ENCODE data around the gene THSD4. TPM values are rescaled to one million over a fixed set of nuclear protein-coding genes. Genes with fewer than 3 reads are reported as not detected.
A peak's percentile ranks its signal among the peaks of the same experiment; 100 is the strongest.

The THSD4 gene
- total RNA-seq, 1 donor from 2014 or later = 13.1 TPM

- DNase-seq (ENCODE audit: low read depth in 2 of 2) = no peak
Observed at GRCh38 chr15:71612397-71612722, 497.1 kb downstream of the THSD4 start.

GRCh38 chr15:71612869-71613268, 497.6 kb downstream of the THSD4 start:
- no peak for DNase-seq (ENCODE audit: low read depth in 2 of 2)

- DNase-seq (ENCODE audit: low read depth in 2 of 2) = no peak
Observed at GRCh38 chr15:71623111-71623510, 507.8 kb downstream of the THSD4 start.

- DNase-seq (ENCODE audit: low read depth in 2 of 2) = no peak
Observed at GRCh38 chr15:71626596-71627088, 511.4 kb downstream of the THSD4 start.

- no peak for DNase-seq (ENCODE audit: low read depth in 2 of 2)
Observed at GRCh38 chr15:71627188-71627587, 511.9 kb downstream of the THSD4 start.

- DNase-seq (ENCODE audit: low read depth in 2 of 2) = no peak
Observed at GRCh38 chr15:71627604-71628003, 512.3 kb downstream of the THSD4 start.

GRCh38 chr15:71628988-71629770, 513.9 kb downstream of the THSD4 start:
- DNase-seq (ENCODE audit: low read depth in 2 of 2) = no peak

GRCh38 chr15:71629781-71630474, 514.7 kb downstream of the THSD4 start:
- DNase-seq (ENCODE audit: low read depth in 2 of 2) = no peak

GRCh38 chr15:71630475-71630809, 515.2 kb downstream of the THSD4 start:
- no peak for DNase-seq (ENCODE audit: low read depth in 2 of 2)

- DNase-seq (ENCODE audit: low read depth in 2 of 2) = no peak
Observed at GRCh38 chr15:71632576-71633195, 517.4 kb downstream of the THSD4 start.

- peak; percentile 76 to 85 for DNase-seq (ENCODE audit: low read depth in 2 of 2)
Observed at GRCh38 chr15:71634820-71635560, 519.7 kb downstream of the THSD4 start.

GRCh38 chr15:71635735-71636134, 520.5 kb downstream of the THSD4 start:
- DNase-seq (ENCODE audit: low read depth in 2 of 2) = no peak

- no peak for DNase-seq (ENCODE audit: low read depth in 2 of 2)
Observed at GRCh38 chr15:71638876-71639275, 523.6 kb downstream of the THSD4 start.

GRCh38 chr15:71639471-71639870, 524.2 kb downstream of the THSD4 start:
- no peak for DNase-seq (ENCODE audit: low read depth in 2 of 2)

- no peak for DNase-seq (ENCODE audit: low read depth in 2 of 2)
Observed at GRCh38 chr15:71643918-71644317, 528.6 kb downstream of the THSD4 start.

- DNase-seq (ENCODE audit: low read depth in 2 of 2) = no peak
Observed at GRCh38 chr15:71646767-71647486, 531.7 kb downstream of the THSD4 start.

- no peak for DNase-seq (ENCODE audit: low read depth in 2 of 2)
Observed at GRCh38 chr15:71647487-71647808, 532.2 kb downstream of the THSD4 start.

GRCh38 chr15:71648095-71648494, 532.8 kb downstream of the THSD4 start:
- no peak for DNase-seq (ENCODE audit: low read depth in 2 of 2)

- DNase-seq (ENCODE audit: low read depth in 2 of 2) = no peak
Observed at GRCh38 chr15:71649894-71650293, 534.6 kb downstream of the THSD4 start.

GRCh38 chr15:71650603-71651002, 535.3 kb downstream of the THSD4 start:
- no peak for DNase-seq (ENCODE audit: low read depth in 2 of 2)

- DNase-seq (ENCODE audit: low read depth in 2 of 2) = peak; percentile 55 to 81
Observed at GRCh38 chr15:71651750-71652186, 536.5 kb downstream of the THSD4 start.
